Liver (tissue), 3 donors: ENCODE results near the gene KRTAP10-9.

Experiments used
- CTCF ChIP-seq: fragments of 150-350 bp; IDR thresholded peaks from 2 replicates; pipeline ENCODE4 v1.5.1; 2017; ENCODE audit warnings: improper control_type of control experiment, low read depth, low read length; ENCODE audit not compliant: missing input control
- FOXA1 ChIP-seq: IDR thresholded peaks from 2 replicates; pipeline ENCODE4 v1.6.1; 2016; ENCODE audit warnings: antibody characterized with exemption
- GABPA ChIP-seq, 2 donors: IDR thresholded peaks in 1 of 2; conservative IDR thresholded peaks in 1 of 2; 2 replicates each; pipeline ENCODE4 v1.6.1; 2016; ENCODE audit warnings: antibody characterized with exemption in 2 of 2, mild to moderate bottlenecking in 1 of 2, moderate library complexity in 1 of 2
- HNF4A ChIP-seq, 2 donors: conservative IDR thresholded peaks; 2 replicates each; pipeline ENCODE4 v1.6.1; 2016; ENCODE audit warnings: antibody characterized with exemption in 2 of 2, mild to moderate bottlenecking in 2 of 2
- JUND ChIP-seq, 2 donors: IDR thresholded peaks; 2 replicates each; pipeline ENCODE4 v1.6.1; 2016; ENCODE audit warnings: antibody characterized with exemption in 2 of 2
- NR2F2 ChIP-seq: IDR thresholded peaks from 2 replicates; pipeline ENCODE4 v1.6.1; 2016; ENCODE audit warnings: antibody characterized with exemption
- RXRA ChIP-seq, 2 donors: IDR thresholded peaks; 2 replicates each; pipeline ENCODE4 v1.6.1; 2017 to 2018; ENCODE audit warnings: antibody characterized with exemption in 2 of 2, mild to moderate bottlenecking in 1 of 2
- SP1 ChIP-seq: IDR thresholded peaks from 2 replicates; pipeline ENCODE4 v1.6.1; 2018; ENCODE audit warnings: antibody characterized with exemption, mild to moderate bottlenecking
- TAF1 ChIP-seq: conservative IDR thresholded peaks from 2 replicates; pipeline ENCODE4 v1.6.1; 2016; ENCODE audit warnings: antibody characterized with exemption, mild to moderate bottlenecking
- YY1 ChIP-seq: IDR thresholded peaks from 2 replicates; pipeline ENCODE4 v1.6.1; 2016; ENCODE audit warnings: antibody characterized with exemption, mild to moderate bottlenecking
- TF ChIP-seq, protein P1 (sequence below): IDR thresholded peaks from 2 replicates; pipeline ENCODE4 v1.6.1; 2016; ENCODE audit warnings: antibody characterized with exemption, mild to moderate bottlenecking
- TF ChIP-seq, protein P2 (sequence below): IDR thresholded peaks from 2 replicates; pipeline ENCODE4 v1.6.1; 2016; ENCODE audit warnings: antibody characterized with exemption
- TF ChIP-seq, protein P3 (sequence below): IDR thresholded peaks from 2 replicates; pipeline ENCODE4 v1.6.1; 2016; ENCODE audit warnings: antibody characterized with exemption
- donor health status: healthy.
- donor health status: healthy.

DNA sequence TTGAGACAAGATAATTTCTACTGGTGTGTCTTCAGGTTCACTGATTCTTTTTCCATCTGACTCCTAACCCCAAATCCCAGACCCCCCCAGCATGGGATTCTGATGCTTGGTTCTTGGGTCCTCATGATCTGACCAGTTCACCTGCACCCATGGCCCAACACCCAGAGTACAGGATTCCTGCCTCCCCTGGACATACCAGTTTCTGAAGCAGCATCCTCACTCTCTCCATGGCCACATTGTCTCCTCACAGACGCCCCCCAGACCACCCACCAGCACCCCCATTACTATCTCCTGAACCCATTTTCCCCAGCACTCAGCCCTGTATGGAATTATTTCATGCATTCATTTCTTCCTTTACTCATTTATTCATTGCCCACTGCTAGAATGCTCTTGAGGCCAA, 30.0 kb downstream of the KRTAP10-9 start:
- TF ChIP-seq TAF1 (no peak), GABPA (IDR thresholded peaks at IDR 0.05 in 1 of 2, conservative IDR thresholded peaks at IDR 0.05 in 1 of 2) (no peak), YY1 (no peak), SP1 (no peak), CTCF (no peak), NR2F2 (no peak), RXRA (IDR thresholded peaks at IDR 0.05) (no peak), HNF4A (conservative IDR thresholded peaks at IDR 0.05) (no peak), JUND (IDR thresholded peaks at IDR 0.05) (no peak), FOXA1 (no peak)
- TF ChIP-seq, protein P1, sequence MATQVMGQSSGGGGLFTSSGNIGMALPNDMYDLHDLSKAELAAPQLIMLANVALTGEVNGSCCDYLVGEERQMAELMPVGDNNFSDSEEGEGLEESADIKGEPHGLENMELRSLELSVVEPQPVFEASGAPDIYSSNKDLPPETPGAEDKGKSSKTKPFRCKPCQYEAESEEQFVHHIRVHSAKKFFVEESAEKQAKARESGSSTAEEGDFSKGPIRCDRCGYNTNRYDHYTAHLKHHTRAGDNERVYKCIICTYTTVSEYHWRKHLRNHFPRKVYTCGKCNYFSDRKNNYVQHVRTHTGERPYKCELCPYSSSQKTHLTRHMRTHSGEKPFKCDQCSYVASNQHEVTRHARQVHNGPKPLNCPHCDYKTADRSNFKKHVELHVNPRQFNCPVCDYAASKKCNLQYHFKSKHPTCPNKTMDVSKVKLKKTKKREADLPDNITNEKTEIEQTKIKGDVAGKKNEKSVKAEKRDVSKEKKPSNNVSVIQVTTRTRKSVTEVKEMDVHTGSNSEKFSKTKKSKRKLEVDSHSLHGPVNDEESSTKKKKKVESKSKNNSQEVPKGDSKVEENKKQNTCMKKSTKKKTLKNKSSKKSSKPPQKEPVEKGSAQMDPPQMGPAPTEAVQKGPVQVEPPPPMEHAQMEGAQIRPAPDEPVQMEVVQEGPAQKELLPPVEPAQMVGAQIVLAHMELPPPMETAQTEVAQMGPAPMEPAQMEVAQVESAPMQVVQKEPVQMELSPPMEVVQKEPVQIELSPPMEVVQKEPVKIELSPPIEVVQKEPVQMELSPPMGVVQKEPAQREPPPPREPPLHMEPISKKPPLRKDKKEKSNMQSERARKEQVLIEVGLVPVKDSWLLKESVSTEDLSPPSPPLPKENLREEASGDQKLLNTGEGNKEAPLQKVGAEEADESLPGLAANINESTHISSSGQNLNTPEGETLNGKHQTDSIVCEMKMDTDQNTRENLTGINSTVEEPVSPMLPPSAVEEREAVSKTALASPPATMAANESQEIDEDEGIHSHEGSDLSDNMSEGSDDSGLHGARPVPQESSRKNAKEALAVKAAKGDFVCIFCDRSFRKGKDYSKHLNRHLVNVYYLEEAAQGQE = no peak
- TF ChIP-seq, protein P2, sequence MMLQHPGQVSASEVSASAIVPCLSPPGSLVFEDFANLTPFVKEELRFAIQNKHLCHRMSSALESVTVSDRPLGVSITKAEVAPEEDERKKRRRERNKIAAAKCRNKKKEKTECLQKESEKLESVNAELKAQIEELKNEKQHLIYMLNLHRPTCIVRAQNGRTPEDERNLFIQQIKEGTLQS = no peak
- TF ChIP-seq, protein P3, sequence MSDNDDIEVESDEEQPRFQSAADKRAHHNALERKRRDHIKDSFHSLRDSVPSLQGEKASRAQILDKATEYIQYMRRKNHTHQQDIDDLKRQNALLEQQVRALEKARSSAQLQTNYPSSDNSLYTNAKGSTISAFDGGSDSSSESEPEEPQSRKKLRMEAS = no peak
